ENCODE measurements around the gene LSP1.

DNA sequence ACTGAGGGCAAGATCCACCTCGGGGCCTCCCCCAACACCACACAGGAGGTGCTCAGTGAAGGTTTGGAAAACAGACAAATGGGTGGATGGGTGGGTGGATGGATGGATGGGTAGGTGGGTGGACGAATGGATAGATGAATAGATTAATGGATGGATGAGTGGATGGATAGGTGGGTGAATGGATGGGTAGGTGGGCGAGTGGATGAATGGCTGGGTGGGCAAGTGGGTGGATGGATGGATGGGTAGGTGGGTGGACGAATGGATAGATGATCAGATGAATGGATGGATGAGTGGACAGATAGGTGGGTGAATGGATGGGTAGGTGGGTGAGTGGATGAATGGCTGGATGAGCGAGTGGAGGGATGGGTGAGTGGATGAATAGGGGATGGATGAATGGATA lies 39.7 kb downstream of the LSP1 start:
- TF ChIP-seq CTCF (IDR thresholded peaks at IDR 0.05; ENCODE audit: poor library complexity, severe bottlenecking), result no peak
- no peak for TF ChIP-seq TAF1 (IDR thresholded peaks at IDR 0.05; ENCODE audit: low read depth)
- TF ChIP-seq SMC3 (conservative IDR thresholded peaks at IDR 0.05; ENCODE audit: poor library complexity), result no peak
- no peak for TF ChIP-seq POLR2AphosphoS5 (IDR thresholded peaks at IDR 0.05)
- no peak for TF ChIP-seq EZH2 (IDR thresholded peaks at IDR 0.05; ENCODE audit: borderline replicate concordance, insufficient read depth, low read length, poor library complexity, severe bottlenecking)
- TF ChIP-seq REST (IDR thresholded peaks at IDR 0.05; ENCODE audit: borderline replicate concordance), result no peak

Data from neural cell (in vitro differentiated cells).